PFSK-1 (cell line): ENCODE data around the gene SCN2A. TPM values are rescaled to one million over a fixed set of nuclear protein-coding genes. Genes with fewer than 3 reads are reported as not detected.
A peak's percentile ranks its signal among the peaks of the same experiment; 100 is the strongest.

Source experiments
- FOXP2 ChIP-seq: optimal IDR thresholded peaks from 2 replicates; pipeline ENCODE3; 2011; ENCODE audit warnings: borderline replicate concordance, control low read depth, inconsistent platforms; ENCODE audit not compliant: insufficient read depth; ENCODE audit errors: extremely low read length, extremely low read depth
- POLR2AphosphoS5 ChIP-seq: IDR thresholded peaks from 2 replicates; pipeline ENCODE4 v1.6.1; 2012; ENCODE audit warnings: low read depth, mild to moderate bottlenecking, control low read depth, low read length, moderate library complexity
- SIN3A ChIP-seq: IDR thresholded peaks from 2 replicates; pipeline ENCODE4 v1.6.1; 2012; ENCODE audit warnings: mild to moderate bottlenecking, low read length, moderate library complexity, borderline replicate concordance; ENCODE audit not compliant: insufficient read depth
- TAF1 ChIP-seq: IDR thresholded peaks from 2 replicates; pipeline ENCODE4 v1.6.1; 2012; ENCODE audit warnings: low read length, control low read depth, borderline replicate concordance; ENCODE audit not compliant: insufficient read depth
- polyA plus RNA-seq: library from polyadenylated mRNA; unstranded; fragments of >200 nt; gene quantifications from one replicate; pipeline ENCODE4 v1.2.1, GENCODE V29; 2012; ENCODE audit warnings: low read depth, missing spikeins; ENCODE audit not compliant: insufficient read length
- TF ChIP-seq, protein P1 (sequence below), 2 experiments: IDR thresholded peaks; 2 replicates each; pipeline versions ENCODE4 v1.6.1 to v1.8.0; 2011 to 2012; ENCODE audit warnings: low read depth in 2 of 2, low read length in 2 of 2, control low read depth in 1 of 2, inconsistent platforms in 1 of 2, mild to moderate bottlenecking in 1 of 2, moderate library complexity in 1 of 2; ENCODE audit not compliant: insufficient read depth in 1 of 2

SCN2A gene
- not detected for polyA plus RNA-seq

DNA sequence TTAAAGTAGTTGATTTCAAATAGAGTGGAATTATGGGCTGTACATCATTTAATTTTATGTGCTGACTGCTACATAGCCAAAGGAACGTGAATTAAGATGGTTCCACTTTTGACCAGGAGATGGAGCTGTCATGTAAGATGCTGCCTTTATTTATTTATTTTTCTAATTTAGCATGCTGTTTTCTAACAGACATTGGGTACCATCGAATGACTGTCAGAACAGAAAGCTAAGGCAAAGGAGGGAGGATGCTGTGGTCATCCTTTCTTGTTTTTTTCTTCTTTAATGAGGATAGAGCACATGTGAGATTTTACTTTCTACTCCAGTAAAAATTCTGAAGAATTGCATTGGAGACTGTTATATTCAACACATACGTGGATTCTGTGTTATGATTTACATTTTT is at the start of gene SCN2A:
SCN2A (plus strand) TSS at position 185 of the 400 bp plus-strand sequence. CDS start 56,410 bp downstream, outside the sequence.
- TF ChIP-seq POLR2AphosphoS5 = no peak
- TF ChIP-seq, protein P1, sequence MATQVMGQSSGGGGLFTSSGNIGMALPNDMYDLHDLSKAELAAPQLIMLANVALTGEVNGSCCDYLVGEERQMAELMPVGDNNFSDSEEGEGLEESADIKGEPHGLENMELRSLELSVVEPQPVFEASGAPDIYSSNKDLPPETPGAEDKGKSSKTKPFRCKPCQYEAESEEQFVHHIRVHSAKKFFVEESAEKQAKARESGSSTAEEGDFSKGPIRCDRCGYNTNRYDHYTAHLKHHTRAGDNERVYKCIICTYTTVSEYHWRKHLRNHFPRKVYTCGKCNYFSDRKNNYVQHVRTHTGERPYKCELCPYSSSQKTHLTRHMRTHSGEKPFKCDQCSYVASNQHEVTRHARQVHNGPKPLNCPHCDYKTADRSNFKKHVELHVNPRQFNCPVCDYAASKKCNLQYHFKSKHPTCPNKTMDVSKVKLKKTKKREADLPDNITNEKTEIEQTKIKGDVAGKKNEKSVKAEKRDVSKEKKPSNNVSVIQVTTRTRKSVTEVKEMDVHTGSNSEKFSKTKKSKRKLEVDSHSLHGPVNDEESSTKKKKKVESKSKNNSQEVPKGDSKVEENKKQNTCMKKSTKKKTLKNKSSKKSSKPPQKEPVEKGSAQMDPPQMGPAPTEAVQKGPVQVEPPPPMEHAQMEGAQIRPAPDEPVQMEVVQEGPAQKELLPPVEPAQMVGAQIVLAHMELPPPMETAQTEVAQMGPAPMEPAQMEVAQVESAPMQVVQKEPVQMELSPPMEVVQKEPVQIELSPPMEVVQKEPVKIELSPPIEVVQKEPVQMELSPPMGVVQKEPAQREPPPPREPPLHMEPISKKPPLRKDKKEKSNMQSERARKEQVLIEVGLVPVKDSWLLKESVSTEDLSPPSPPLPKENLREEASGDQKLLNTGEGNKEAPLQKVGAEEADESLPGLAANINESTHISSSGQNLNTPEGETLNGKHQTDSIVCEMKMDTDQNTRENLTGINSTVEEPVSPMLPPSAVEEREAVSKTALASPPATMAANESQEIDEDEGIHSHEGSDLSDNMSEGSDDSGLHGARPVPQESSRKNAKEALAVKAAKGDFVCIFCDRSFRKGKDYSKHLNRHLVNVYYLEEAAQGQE (IDR thresholded peaks at IDR 0.05; ENCODE audit: insufficient read depth in 1 of 2, low read depth in 2 of 2, low read length in 2 of 2) = 0 out of 4 replicates have a peak, but pooled peaks have one; percentile 32 to 37

DNA sequence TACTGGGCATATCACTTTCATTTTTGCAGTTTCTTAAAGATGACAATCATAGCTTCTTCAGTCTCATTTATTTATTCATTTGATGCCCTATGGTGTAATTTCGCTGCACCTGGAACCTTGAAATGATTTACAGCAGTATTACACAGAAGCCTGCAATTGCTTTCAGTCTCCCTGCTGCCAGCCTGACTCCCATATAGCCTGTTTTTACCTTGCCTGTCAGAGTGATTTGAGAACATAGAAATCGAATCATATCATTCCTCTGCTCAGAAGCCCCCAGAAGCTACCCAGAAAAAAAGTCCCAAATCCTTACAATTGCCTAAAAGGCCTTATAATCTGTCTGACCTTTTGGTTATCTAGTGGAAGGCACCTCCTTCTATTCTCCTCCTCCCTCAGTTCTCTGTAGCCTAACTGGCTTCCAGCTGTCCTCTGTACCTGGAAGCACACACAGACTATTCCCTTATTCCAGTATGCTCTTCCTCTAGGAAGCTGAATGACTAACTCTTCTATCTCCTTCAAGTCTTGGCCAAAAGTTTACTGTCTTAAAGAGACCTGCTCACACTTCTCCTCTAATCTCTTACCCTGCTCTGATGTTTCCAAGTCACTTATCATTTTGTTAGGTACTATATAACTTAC is 48.0 kb upstream of the SCN2A start:
- TF ChIP-seq SIN3A = no peak
- TF ChIP-seq FOXP2 = no peak
- TF ChIP-seq TAF1 = no peak
- TF ChIP-seq POLR2AphosphoS5 = no peak
- TF ChIP-seq, protein P1 (IDR thresholded peaks at IDR 0.05; ENCODE audit: insufficient read depth in 1 of 2, low read depth in 2 of 2, low read length in 2 of 2) = no peak

DNA sequence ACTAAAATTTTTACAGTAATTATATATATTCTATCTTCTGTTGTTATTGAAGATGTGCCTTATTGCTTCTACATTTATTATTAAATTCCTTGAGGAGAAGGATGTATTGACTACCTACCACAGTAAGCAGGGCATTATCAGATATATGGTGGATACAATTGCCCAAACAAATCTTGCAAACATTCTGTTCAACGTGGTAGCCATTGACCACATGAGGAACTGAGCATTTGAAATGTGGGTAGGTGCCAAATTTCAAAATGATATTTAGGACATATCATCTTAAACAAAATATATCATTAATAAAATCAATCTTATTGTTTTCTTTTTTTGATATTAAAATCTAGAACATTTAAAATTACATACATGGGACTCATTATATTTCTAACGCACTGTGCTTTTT is 46.5 kb upstream of the SCN2A start:
- TF ChIP-seq SIN3A (no peak), FOXP2 (no peak), TAF1 (no peak), POLR2AphosphoS5 (no peak)
- TF ChIP-seq, protein P1 (IDR thresholded peaks at IDR 0.05; ENCODE audit: insufficient read depth in 1 of 2, low read depth in 2 of 2, low read length in 2 of 2) = no peak

DNA sequence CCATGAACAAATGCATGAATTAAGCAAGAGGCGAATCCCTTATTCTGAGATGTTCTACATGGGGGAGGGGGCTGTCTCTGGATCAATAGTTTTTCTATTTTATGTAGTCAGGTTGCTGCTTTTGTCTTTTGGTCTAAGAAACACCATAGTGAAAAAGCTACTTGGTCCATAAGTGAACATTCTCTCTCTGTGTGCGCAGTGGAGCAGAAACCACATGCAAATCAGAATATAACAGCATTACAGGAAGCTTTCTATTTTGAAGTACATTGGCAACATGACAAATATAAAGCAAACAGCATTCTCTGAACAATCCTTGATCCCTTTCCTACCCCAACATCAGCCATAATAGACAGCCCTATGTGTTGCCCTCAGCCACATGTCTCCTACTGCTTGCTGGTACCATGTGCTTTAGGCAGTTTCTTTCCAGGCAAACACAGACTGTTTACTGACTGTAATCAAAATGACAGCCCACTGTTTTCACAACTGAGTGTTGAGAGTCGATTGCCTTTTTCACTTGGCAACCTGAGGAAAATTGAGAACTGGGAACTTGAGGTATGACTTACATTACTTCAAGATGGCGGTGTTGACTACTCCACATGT is 45.9 kb upstream of the SCN2A start:
- TF ChIP-seq, protein P1 (IDR thresholded peaks at IDR 0.05; ENCODE audit: insufficient read depth in 1 of 2, low read depth in 2 of 2, low read length in 2 of 2) = no peak
- TF ChIP-seq TAF1 = no peak
- no peak for TF ChIP-seq FOXP2
- TF ChIP-seq POLR2AphosphoS5 = no peak
- TF ChIP-seq SIN3A = no peak

DNA sequence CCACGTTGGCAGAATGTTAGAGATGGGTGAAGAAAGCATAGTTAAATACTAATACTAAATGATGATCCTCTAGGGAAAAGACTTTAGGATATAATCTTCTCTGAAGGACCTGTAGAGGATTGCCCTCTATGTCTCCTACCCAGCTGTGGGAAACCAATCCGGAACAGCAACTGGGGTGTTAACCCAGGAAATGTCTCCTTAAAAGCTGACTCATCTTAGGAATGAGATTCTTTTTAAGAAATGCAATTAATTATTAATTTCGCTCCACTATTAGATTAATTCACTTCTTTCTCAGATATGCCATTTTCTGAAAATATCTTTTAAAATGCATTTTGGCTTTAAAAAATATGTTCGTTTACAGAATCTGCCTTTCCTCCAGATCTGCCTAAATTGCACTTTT is 42.8 kb upstream of the SCN2A start:
- TF ChIP-seq POLR2AphosphoS5 (no peak), FOXP2 (no peak), TAF1 (no peak), SIN3A (no peak)
- TF ChIP-seq, protein P1 (IDR thresholded peaks at IDR 0.05; ENCODE audit: insufficient read depth in 1 of 2, low read depth in 2 of 2, low read length in 2 of 2) = no peak
